Fibroblast of the aortic adventitia (primary cell): ENCODE data around the gene PARD3B. TPM values are rescaled to one million over a fixed set of nuclear protein-coding genes. Genes with fewer than 3 reads are reported as not detected.
A peak's percentile ranks its signal among the peaks of the same experiment; 100 is the strongest.

ENCODE experiments used
- DNase-seq: peaks from one replicate; pipeline ENCODE4 v3.0.0-alpha.2; 2010; ENCODE audit warnings: low read depth
- H3K4me3 ChIP-seq: 2 replicates; pipeline ENCODE4 v1.5.1; 2011; ENCODE audit warnings: low read depth, mild to moderate bottlenecking, control low read depth, low read length, moderate library complexity
- total RNA-seq: library from RNA; depleted of rRNA; stranded (reverse); fragments of >200 nt; gene quantifications from 2 replicates; pipeline ENCODE4 v1.2.3, GENCODE V29; 2012; ENCODE audit warnings: low replicate concordance
- TF ChIP-seq, protein P1 (sequence below): IDR thresholded peaks from 2 replicates; pipeline ENCODE4 v1.5.1; 2011; ENCODE audit warnings: mild to moderate bottlenecking, low read length, control low read depth, inconsistent platforms; ENCODE audit not compliant: insufficient read depth

PARD3B gene
- total RNA-seq, 1 donor = 15.9 TPM

- TF ChIP-seq, protein P1, sequence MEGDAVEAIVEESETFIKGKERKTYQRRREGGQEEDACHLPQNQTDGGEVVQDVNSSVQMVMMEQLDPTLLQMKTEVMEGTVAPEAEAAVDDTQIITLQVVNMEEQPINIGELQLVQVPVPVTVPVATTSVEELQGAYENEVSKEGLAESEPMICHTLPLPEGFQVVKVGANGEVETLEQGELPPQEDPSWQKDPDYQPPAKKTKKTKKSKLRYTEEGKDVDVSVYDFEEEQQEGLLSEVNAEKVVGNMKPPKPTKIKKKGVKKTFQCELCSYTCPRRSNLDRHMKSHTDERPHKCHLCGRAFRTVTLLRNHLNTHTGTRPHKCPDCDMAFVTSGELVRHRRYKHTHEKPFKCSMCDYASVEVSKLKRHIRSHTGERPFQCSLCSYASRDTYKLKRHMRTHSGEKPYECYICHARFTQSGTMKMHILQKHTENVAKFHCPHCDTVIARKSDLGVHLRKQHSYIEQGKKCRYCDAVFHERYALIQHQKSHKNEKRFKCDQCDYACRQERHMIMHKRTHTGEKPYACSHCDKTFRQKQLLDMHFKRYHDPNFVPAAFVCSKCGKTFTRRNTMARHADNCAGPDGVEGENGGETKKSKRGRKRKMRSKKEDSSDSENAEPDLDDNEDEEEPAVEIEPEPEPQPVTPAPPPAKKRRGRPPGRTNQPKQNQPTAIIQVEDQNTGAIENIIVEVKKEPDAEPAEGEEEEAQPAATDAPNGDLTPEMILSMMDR = no peak
- DNase-seq = peak; percentile 69
- no peak overlapping the region for H3K4me3 ChIP-seq
These were observed 63.1 kb downstream of the PARD3B start for GRCh38 chr2:204608237-204608939.

GRCh38 chr2:204611017-204611631, 65.8 kb downstream of the PARD3B start:
- TF ChIP-seq, protein P1 = no peak
- no peak for DNase-seq
- H3K4me3 ChIP-seq = no peak overlapping the region

- DNase-seq = no peak
- no peak overlapping the region for H3K4me3 ChIP-seq
- TF ChIP-seq, protein P1 = no peak
These were observed 66.5 kb downstream of the PARD3B start for GRCh38 chr2:204611764-204612163.

DNA sequence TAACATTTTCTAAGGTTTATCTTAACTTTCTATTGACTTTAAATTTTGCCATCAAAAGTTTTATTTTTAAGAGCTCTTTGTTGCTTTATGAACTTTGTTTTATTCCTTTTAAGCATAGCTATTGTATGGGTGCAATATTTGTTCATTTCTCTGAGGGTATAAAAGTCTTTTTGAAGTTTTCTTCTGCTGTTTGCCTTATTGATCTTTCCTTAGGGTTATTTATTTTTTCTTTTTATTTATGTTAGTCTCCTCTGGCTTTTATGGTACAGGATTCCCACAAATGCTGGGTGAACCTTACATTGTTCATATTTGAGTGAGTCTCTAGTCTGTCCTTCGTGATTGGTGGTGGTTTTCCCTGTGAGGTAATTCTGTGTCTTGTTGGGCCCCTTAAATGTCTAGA, 68.4 kb downstream of the PARD3B start:
- H3K4me3 ChIP-seq = no peak overlapping the region
- TF ChIP-seq, protein P1 = no peak
- no peak for DNase-seq

GRCh38 chr2:204615456-204615855, 70.2 kb downstream of the PARD3B start:
- no peak for DNase-seq
- H3K4me3 ChIP-seq = no peak overlapping the region
- TF ChIP-seq, protein P1 = no peak

- TF ChIP-seq, protein P1 = no peak
- DNase-seq = peak; percentile 14
- H3K4me3 ChIP-seq = no peak overlapping the region
These were observed 79.9 kb downstream of the PARD3B start for GRCh38 chr2:204625135-204625534.
